ENCODE results near the gene TP53I3. TPM values are rescaled to one million over a fixed set of nuclear protein-coding genes. Genes with fewer than 3 reads are reported as not detected.

Gene TP53I3
- total and polyA plus RNA-seq, 2 of the 4 experiments (the other 2 are of a cell fraction) = 25.5 to 42.2 TPM

Small RNAs within 50 kb of the gene (microRNA-seq; reads per million reads assigned to microRNA genes)
- gene RNU6-370P (ENCODE audit: insufficient read depth, insufficient read length) = not detected

Small RNAs within 50 kb of the gene (small RNA-seq; reads per million reads assigned to genes)
- gene RNU6-370P = 0 to 0.60 (median 0) reads per million in 5 experiments

Other genes with a start within 250 kb of the TP53I3 start
- gene ATAD2B, start 157.7 kb downstream of the TP53I3 start, total RNA-seq (2012; rRNA removed) = 5.0 and 9.4 TPM in 2 replicates
- gene ATAD2B, start 157.7 kb downstream of the TP53I3 start, polyA plus RNA-seq (2012; rRNA removed) = 0.99 and 1.5 TPM in 2 replicates
- 7.7 and 10.8 TPM in 2 replicates for gene UBXN2A, start 144.4 kb downstream of the TP53I3 start, total RNA-seq (2012; rRNA removed)
- 3.2 and 4.6 TPM in 2 replicates for gene UBXN2A, start 144.4 kb downstream of the TP53I3 start, polyA plus RNA-seq (2012; rRNA removed)
- not detected in 2 replicates for gene MFSD2B, start 74.7 kb downstream of the TP53I3 start, total RNA-seq (2012; rRNA removed)
- gene MFSD2B, start 74.7 kb downstream of the TP53I3 start, polyA plus RNA-seq (2012; rRNA removed) = 0.05 and 0.09 TPM in 2 replicates
- gene WDCP, start 37.4 kb downstream of the TP53I3 start, total RNA-seq (2012; rRNA removed) = 18.6 and 21.7 TPM in 2 replicates
- gene WDCP, start 37.4 kb downstream of the TP53I3 start, polyA plus RNA-seq (2012; rRNA removed) = 5.4 and 6.8 TPM in 2 replicates
- gene FKBP1B, start 35.1 kb downstream of the TP53I3 start, total RNA-seq (2012; rRNA removed) = 8.9 and 10.2 TPM in 2 replicates
- 15.1 and 16.9 TPM in 2 replicates for gene FKBP1B, start 35.1 kb downstream of the TP53I3 start, polyA plus RNA-seq (2012; rRNA removed)
- gene SF3B6, start 8.5 kb downstream of the TP53I3 start, total RNA-seq (2012; rRNA removed) = 143 and 224 TPM in 2 replicates
- gene SF3B6, start 8.5 kb downstream of the TP53I3 start, polyA plus RNA-seq (2012; rRNA removed) = 166 and 191 TPM in 2 replicates
- gene PFN4, start 38.5 kb upstream of the TP53I3 start, total RNA-seq (2012; rRNA removed) = 0.28 and 0.36 TPM in 2 replicates
- gene PFN4, start 38.5 kb upstream of the TP53I3 start, polyA plus RNA-seq (2012; rRNA removed) = 0.27 and 0.48 TPM in 2 replicates
- gene FAM228B, start 38.6 kb upstream of the TP53I3 start, total RNA-seq (2012; rRNA removed) = 2.0 and 2.2 TPM in 2 replicates
- gene FAM228B, start 38.6 kb upstream of the TP53I3 start, polyA plus RNA-seq (2012; rRNA removed) = 2.3 and 2.9 TPM in 2 replicates
- gene FAM228A, start 90.2 kb upstream of the TP53I3 start, total RNA-seq (2012; rRNA removed) = not detected in 2 replicates
- 0.07 TPM in 1 of 2 replicates, not detected in the other for gene FAM228A, start 90.2 kb upstream of the TP53I3 start, polyA plus RNA-seq (2012; rRNA removed)